SIG-M5 treated with dmso at 0.1 percent for 504 hours (cell line): ENCODE data around the gene ALG5.

ENCODE experiments used
- DNase-seq: peaks from one replicate; lab custom pipeline; 2025; ENCODE audit not compliant: unreplicated experiment; lab: John Stamatoyannopoulos, UW

ALG5 gene

DNA sequence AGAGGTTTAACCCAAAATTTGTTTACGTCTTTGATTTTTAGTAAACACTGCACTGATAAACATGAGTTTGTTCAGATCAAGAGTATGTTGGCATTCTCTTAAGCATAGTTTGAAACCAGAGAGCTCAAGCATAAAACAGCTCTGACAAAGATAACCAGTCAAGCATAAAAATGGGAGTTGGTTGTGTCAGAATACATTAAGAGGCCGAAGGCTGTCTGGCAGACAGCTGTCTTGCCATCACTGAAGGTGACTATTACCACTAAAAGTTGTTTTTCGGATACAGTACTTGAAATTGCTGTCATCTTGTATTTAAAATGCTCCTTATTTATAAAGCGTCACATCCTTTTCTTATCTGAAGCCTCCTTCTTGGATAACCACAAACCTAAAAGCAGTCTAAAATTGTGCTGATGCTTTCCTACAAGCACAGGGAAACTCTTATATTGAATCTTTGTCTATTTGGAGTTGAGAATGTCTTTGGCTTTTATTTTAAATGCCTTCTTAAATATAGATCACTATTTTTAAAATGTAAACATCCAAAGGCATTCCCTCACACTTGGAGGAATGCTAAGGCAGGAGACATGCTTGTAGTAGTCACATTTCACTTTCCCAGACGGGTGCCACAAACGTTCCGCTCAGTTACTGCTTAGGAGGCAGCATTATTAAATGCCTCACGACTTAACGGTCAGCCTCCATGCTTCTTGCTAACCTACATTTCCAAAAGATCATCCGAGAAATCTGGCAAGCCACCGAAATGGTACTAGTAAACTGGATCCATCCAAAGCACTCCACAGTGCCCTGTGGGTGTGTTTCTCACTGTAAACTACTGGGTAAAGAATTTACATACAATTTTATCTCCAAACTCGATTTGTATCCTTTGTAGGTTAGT lies 80.7 kb downstream of the ALG5 start:
- DNase-seq, result no peak

DNA sequence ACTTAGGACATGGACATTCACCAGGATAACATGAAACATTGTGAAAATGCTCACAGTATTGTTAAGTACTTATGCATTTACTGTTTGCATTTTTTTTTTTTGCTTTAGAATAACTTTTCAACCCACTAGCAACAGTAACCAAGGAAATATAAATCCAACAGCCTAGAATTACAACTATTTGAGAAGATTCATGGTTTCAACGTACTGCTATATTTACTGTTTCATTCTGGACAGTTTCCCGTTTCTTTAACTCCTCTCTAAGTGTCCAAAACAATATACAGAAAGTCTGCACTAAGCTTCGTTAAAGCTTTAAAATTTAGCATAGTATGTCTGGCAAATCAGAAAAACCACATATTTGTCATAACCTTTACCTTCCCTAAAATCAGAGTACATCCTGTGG lies 81.8 kb downstream of the ALG5 start:
- no peak for DNase-seq

DNA sequence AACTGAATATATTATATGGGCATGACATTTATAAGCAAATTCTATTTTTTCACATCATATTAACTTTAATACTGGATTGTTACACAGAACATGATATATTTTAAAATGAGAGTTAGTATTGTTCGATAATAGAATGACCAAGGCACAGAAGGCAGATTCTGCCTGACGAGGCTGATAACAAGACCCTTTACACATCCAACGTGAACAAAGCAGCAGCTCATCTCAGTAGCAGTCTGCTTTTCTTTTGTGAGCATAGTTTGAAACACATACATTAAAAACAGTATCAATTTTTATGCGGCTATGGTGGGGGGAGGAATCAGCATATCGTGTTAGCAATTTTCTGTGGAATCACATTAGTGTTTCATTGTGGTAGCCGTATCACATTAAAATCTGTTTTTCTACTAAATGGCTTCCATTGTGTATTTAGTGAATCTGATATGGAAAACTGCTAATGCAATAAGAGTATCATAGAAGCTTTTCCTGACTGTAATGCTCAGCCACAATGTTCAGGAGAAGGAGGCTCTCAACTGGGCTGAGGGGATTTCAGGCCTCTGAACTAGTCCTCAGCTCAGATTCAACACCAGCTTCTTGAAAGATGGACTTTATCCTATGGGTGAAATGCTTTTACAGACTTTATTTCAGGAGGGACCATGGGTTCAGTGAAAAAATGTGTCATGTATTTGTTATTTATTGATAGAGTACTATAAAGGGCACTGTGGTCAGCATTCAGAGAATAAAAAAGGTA lies 83.1 kb downstream of the ALG5 start:
- no peak for DNase-seq

DNA sequence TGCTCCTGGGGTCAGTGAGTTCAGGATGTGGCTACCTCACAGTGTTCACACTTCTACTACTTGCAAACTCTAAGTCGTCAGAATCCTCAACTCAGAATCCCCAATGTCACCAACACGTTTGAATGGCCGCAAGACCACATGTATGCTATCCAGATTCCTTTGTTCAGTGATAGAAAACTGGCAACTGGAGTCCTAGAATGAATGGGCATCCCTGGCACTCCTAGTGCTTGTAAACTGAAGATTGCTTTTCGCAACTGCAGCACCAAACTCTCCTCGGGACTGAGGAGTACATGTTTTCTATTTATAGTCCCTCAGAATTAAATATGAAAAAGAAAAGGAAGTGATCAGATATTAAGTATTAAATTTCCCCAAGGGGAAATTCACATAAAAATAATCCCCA lies 84.0 kb downstream of the ALG5 start:
- DNase-seq, result no peak

DNA sequence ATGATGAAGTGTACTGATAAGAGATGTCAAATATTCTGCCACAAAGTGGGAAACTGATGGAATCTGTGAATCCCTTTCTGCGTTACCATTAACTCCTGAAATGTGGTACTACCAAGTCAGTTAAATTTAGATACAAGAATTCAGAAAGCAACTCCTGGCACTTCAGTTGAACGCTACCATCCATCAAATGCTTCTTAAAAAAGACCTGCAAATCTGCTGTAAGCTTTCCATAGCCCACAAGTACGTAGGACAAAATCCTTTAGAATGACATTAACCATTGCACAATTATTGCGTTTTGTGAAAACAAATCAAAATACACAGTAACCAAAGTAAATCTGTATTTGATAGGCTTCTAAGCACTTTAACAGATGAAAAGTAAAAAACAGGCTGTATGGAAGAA lies 84.5 kb downstream of the ALG5 start:
- DNase-seq, result no peak

DNA sequence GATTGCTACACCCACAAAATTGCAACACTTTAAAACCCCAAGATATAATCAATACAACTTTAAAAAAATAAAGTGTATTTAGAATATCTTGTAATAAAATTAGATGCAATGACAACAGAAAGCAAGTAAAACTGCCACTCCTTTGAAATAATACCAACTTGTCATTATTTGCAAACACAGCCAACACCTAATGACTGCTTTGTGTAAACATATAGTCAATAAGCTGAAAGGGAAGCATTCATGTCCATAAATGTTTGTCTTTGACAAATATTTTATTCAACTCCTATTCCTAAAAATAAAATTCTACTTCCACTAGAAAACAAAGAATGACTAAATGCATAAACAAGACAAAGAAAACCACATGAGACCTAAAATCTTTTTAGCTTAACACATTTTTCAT lies 85.7 kb downstream of the ALG5 start:
- no peak for DNase-seq

DNA sequence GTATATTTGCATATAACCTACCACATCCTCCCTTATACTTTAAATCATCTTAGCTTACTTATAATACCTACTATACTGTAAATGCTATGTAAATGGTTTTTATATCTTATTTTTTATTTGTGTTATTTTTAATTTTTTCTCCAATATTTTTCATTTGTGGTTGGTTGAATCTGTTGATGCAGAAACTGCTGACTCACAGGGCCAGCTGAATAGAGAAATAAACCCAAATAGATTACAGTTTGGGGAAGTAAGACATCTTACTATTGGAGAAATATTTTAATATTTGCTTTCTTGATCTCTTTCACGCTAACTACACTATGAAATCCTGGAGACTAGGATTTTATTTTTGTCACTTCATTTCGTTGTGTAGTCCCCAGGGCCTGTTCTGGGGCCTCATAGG lies 86.2 kb downstream of the ALG5 start:
- DNase-seq, result no peak

DNA sequence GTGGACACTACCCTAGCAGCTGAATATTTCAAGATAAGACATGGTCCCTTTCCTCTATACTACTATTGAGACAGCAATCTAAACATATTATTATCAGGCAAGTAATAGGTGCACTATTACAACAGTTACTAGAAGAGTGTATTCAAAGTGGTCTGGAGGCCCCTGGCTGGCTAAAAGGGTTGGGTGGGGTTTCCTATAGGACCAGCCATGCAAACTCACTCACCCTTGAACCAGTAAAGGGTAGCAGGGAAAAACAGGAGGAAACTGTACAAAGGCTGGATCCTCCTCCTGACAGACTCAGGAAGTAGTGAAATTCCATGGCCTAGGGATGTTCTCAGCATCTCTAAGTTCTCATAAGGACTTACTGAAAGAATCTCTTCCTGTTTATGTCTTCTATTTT lies 86.8 kb downstream of the ALG5 start:
- DNase-seq, result no peak

DNA sequence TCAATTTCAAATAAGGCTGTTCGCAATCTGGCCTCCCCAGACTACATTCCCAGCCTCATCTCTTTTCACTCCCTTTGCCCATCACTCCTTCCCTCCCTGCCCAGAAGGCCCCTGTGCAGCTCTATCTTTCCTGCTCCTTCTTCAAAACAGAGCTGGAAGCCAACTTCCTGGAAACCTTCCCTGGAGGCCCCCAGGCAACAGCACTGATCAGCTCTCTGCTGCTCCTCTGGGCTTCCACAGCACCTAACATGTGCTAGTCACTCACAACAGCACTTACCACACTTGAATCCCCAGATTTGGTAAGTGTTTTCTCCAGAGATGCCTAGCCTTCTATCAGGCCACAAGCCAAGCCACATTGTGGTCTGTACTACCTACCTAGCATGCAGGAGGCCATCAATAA lies 88.6 kb downstream of the ALG5 start:
- DNase-seq, result no peak

DNA sequence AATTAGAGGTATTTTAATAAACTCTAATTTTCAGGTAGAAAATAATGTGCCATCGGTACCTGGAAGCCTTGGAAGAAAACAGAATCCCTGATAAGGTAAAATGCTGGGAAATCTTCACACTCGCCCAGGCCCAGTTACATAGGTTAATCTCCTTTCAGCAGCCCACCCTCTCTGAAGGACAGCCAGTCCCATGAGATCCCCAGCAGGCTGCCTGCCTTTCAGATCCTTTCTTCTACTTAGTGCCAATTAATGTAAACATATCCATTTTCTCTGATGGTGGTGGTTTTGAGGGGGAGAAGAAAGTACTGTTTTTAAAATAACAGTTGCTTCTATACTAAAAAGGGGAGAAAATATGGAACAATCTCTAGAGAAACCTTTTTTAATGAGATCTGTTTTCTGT lies 91.3 kb downstream of the ALG5 start:
- DNase-seq, result no peak

DNA sequence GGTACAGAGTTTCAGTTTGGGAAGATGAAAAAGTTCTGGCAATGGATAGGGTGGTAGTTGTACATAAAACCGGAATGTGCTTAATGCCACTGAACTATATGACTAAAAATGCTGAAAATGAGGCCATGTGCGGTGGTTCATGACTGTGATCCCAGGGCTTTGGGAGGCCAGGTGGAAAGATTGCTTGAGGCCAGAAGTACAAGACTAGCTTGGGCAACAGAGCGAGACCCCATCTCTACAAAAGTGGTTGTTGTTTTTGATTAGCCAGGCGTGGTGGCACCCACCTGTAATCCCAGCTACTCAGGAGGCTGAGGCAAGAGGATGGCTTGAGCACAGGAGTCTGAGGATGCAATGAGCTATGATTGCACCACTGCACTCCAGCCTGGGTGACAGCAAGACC lies 91.9 kb downstream of the ALG5 start:
- no peak for DNase-seq

DNA sequence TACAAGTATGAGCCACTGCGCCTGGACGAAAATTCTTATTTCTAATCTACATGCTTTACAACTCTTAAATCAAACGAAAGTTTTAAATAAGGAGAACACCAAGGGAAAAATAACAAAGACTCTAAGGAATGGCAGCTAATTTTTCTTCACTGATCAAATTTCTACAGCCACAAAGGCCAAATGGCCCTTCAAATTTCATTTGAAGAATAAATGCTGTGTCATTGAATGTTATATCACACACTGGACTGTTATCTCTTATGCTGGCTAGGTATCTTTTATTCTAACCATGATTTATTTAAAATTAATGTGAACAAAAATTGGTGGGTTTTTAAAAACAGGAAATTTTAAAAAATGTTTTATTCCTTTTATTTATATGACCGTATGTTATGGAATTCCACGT lies 93.2 kb downstream of the ALG5 start:
- DNase-seq, result no peak

DNA sequence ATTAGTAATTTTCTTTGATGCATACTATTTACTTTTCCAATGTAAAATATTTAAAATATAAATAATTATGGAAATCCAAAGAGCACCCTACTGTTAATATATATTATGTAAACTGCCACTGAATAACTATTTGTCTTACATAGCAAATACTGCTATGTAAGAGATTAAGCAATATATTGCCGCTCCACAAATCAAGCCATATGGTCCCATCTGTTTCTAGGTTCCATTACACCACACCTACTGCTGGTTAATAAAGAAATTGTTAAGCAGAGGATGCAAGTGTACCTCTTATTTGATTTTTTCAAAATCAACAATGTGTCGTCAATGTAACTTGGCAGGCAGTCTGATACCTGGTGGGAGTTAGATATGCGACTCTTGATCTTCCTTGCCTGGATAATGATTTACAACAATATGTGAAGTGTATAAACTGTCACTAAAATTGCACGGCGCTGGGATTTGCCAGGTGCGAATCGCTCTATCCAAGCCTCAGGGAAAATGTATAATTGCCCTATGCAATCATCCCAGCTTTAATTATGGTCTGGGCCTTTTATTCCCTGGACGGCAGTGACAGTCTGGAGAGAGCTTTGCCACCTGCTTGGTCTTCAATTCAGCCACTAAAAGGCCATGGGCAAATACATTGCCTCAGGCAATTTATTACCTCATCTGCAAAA lies 95.1 kb downstream of the ALG5 start:
- no peak for DNase-seq
